Liver (tissue), 9 donors: ENCODE measurements around the gene GINS2. TPM values are rescaled to one million over a fixed set of nuclear protein-coding genes. Genes with fewer than 3 reads are reported as not detected.

Experiments
- DNase-seq: peaks from one replicate; pipeline ENCODE4 v3.0.0-alpha.2; 2017; ENCODE audit warnings: low spot score
- H3K27ac ChIP-seq, 2 donors: one replicate each; pipeline ENCODE4 v1.7.0; 2013; ENCODE audit warnings: inconsistent platforms in 2 of 2, low read length in 2 of 2, control low read depth in 1 of 2, low read depth in 1 of 2, mild to moderate bottlenecking in 1 of 2
- H3K27me3 ChIP-seq, 4 donors: one replicate each; pipeline versions ENCODE4 v1.6.1 to v1.7.0; 2013; ENCODE audit warnings: low read length in 3 of 4, inconsistent platforms in 1 of 4, mild to moderate bottlenecking in 1 of 4, moderate library complexity in 1 of 4; ENCODE audit not compliant: control insufficient read depth in 4 of 4, insufficient read depth in 4 of 4
- H3K36me3 ChIP-seq, 4 donors: one replicate each; pipeline versions ENCODE4 v1.6.1 to v1.7.0; 2013; ENCODE audit warnings: low read length in 3 of 4, mild to moderate bottlenecking in 3 of 4, low read depth in 1 of 4, moderate library complexity in 1 of 4; ENCODE audit not compliant: control insufficient read depth in 4 of 4, insufficient read depth in 3 of 4
- H3K4me1 ChIP-seq, 4 donors: one replicate each; pipeline versions ENCODE4 v1.6.1 to v1.7.0; 2013; ENCODE audit warnings: low read length in 3 of 4, mild to moderate bottlenecking in 3 of 4, moderate library complexity in 1 of 4; ENCODE audit not compliant: control insufficient read depth in 4 of 4, insufficient read depth in 4 of 4
- H3K4me3 ChIP-seq, 3 donors: one replicate each; pipeline versions ENCODE4 v1.6.1 to v1.7.0; 2013; ENCODE audit warnings: low read length in 3 of 3, control low read depth in 1 of 3, low read depth in 1 of 3, mild to moderate bottlenecking in 1 of 3
- H3K9ac ChIP-seq, 2 donors: one replicate each; pipeline ENCODE4 v1.7.0; 2013; ENCODE audit warnings: low read length in 2 of 2, mild to moderate bottlenecking in 2 of 2, moderate library complexity in 2 of 2, control low read depth in 1 of 2, low read depth in 1 of 2
- H3K9me3 ChIP-seq, 4 donors: one replicate each; pipeline versions ENCODE4 v1.6.1 to v1.7.0; 2013; ENCODE audit warnings: low read length in 3 of 4; ENCODE audit not compliant: control insufficient read depth in 4 of 4
- ATF3 ChIP-seq: IDR thresholded peaks from 2 replicates; pipeline ENCODE4 v1.6.1; 2016; ENCODE audit warnings: antibody characterized with exemption
- EGR1 ChIP-seq, 2 donors: IDR thresholded peaks; 2 replicates each; pipeline ENCODE4 v1.6.1; 2016 to 2018; ENCODE audit warnings: antibody characterized with exemption in 2 of 2, low read depth in 2 of 2
- FOXA2 ChIP-seq: IDR thresholded peaks from 2 replicates; pipeline ENCODE4 v1.6.1; 2016; ENCODE audit warnings: antibody characterized with exemption
- GABPA ChIP-seq, 2 donors: IDR thresholded peaks in 1 of 2; conservative IDR thresholded peaks in 1 of 2; 2 replicates each; pipeline ENCODE4 v1.6.1; 2016; ENCODE audit warnings: antibody characterized with exemption in 2 of 2, mild to moderate bottlenecking in 1 of 2, moderate library complexity in 1 of 2
- HNF4A ChIP-seq, 2 donors: conservative IDR thresholded peaks; 2 replicates each; pipeline ENCODE4 v1.6.1; 2016; ENCODE audit warnings: antibody characterized with exemption in 2 of 2, mild to moderate bottlenecking in 2 of 2
- HNF4G ChIP-seq: IDR thresholded peaks from 2 replicates; pipeline ENCODE4 v1.6.1; 2016; ENCODE audit warnings: antibody characterized with exemption
- MAX ChIP-seq: IDR thresholded peaks from 2 replicates; pipeline ENCODE4 v1.6.1; 2016; ENCODE audit warnings: antibody characterized with exemption
- NR2F2 ChIP-seq: IDR thresholded peaks from 2 replicates; pipeline ENCODE4 v1.6.1; 2016; ENCODE audit warnings: antibody characterized with exemption
- RAD21 ChIP-seq, 2 donors: IDR thresholded peaks; 2 replicates each; pipeline ENCODE4 v1.6.1; 2016; ENCODE audit warnings: antibody characterized with exemption in 2 of 2, mild to moderate bottlenecking in 2 of 2
- RXRA ChIP-seq, 2 donors: IDR thresholded peaks; 2 replicates each; pipeline ENCODE4 v1.6.1; 2017 to 2018; ENCODE audit warnings: antibody characterized with exemption in 2 of 2, mild to moderate bottlenecking in 1 of 2
- SP1 ChIP-seq: IDR thresholded peaks from 2 replicates; pipeline ENCODE4 v1.6.1; 2018; ENCODE audit warnings: antibody characterized with exemption, mild to moderate bottlenecking
- TAF1 ChIP-seq: conservative IDR thresholded peaks from 2 replicates; pipeline ENCODE4 v1.6.1; 2016; ENCODE audit warnings: antibody characterized with exemption, mild to moderate bottlenecking
- YY1 ChIP-seq: IDR thresholded peaks from 2 replicates; pipeline ENCODE4 v1.6.1; 2016; ENCODE audit warnings: antibody characterized with exemption, mild to moderate bottlenecking
- ZBTB33 ChIP-seq: IDR thresholded peaks from 2 replicates; pipeline ENCODE4 v1.6.1; 2016; ENCODE audit warnings: antibody characterized with exemption
- WGBS: extraction: QIAGEN DNeasy Blood & Tissue Kit; methylation state at CpG from one replicate; pipeline ENCODE4 v1.1.7; 2013; 5-methylcytosine and 5-hydroxymethylcytosine counted together
- polyA plus RNA-seq, 2 donors: library from polyadenylated mRNA; stranded (reverse) in 1 of 2; unstranded in 1 of 2; fragments of 200-250 nt in 1 of 2; fragments of >200 nt in 1 of 2; fragmentation: Nextera tagmentation in 1 of 2; extraction: Ambion mirVana in 1 of 2; gene quantifications; one replicate each; pipeline versions ENCODE4 v1.2.1 to v1.2.3, GENCODE V29; 2013 to 2015
- total RNA-seq, 2 donors: library from RNA; depleted of rRNA; stranded (reverse); fragments of >200 nt; gene quantifications; one replicate each; pipeline ENCODE4 v1.2.3, GENCODE V29; 2014
- TF ChIP-seq, protein P1 (sequence below): fragments of 150-350 bp; IDR thresholded peaks from 2 replicates; pipeline ENCODE4 v1.5.1; 2017; ENCODE audit warnings: improper control_type of control experiment, low read depth, low read length; ENCODE audit not compliant: missing input control
- TF ChIP-seq, protein P2 (sequence below): IDR thresholded peaks from 2 replicates; pipeline ENCODE4 v1.6.1; 2016; ENCODE audit warnings: antibody characterized with exemption, mild to moderate bottlenecking
- donor health status: healthy.
- donor health status: healthy.
- donor health status: healthy.
- donor health status: healthy.
- donor health status: healthy.

The GINS2 gene
- total and polyA plus RNA-seq, 4 donors: 0.17 to 9.3 (median 0.86) TPM

DNA sequence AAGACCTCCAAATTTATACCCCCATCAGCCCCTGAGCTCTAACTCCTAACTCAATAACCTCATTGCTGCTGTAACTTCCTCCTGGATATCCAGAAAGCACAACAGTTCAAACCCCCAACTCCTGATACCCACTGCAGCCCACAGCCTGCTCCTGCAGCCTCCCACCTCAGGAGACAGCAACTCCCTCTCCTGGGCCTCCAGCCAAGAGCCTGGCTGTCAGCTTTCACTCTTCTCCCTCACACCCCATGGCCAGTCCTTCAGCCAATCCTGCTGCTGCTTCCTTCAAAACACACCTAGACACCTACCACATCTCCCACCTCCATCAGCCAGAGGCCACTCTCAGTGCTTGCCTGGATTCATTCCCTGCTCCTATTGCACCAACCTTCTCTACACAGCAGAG is 5.4 kb downstream of the GINS2 start:
- Histone ChIP-seq H3K9ac (no peak overlapping the region), H3K4me3 (no peak overlapping the region), H3K27me3 (no peaks in the 10 kb centered on the region), H3K4me1 (peaks cover 3 to 21% (median 17%) of the 10 kb centered on the region in 4 donors), H3K36me3 (no peaks in the 10 kb centered on the region), H3K27ac (no peak overlapping the region), H3K9me3 (no peaks in the 10 kb centered on the region)
- no peak for DNase-seq
- no peak for TF ChIP-seq ATF3
- TF ChIP-seq MAX: no peak

DNA sequence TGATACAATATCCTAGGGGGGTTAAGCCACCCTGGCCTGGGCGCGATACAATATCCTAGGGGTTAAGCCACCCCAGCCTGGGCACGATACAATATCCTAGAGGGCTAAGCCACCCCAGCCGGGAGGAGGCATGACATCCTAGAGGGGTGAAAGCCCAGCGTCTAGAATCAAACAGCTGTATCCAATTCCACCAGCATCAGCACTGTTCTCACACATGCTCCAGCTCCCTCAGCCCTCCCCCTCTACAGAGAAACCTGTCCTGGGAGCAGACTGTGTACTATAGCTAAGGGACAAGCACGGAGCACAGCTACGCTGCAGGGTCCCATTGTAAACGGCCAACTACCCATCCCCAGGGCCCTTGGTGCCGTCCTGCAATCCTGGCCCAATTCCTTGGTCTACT is 6.2 kb downstream of the GINS2 start:
- no peak for DNase-seq
- TF ChIP-seq TAF1 (no peak), FOXA2 (no peak), EGR1 (IDR thresholded peaks at IDR 0.05; ENCODE audit: low read depth in 2 of 2) (no peak), YY1 (no peak), SP1 (no peak), GABPA (IDR thresholded peaks at IDR 0.05 in 1 of 2, conservative IDR thresholded peaks at IDR 0.05 in 1 of 2) (no peak), RXRA (IDR thresholded peaks at IDR 0.05) (no peak), MAX (no peak), HNF4G (no peak), HNF4A (conservative IDR thresholded peaks at IDR 0.05) (no peak), ZBTB33 (no peak)
- Histone ChIP-seq H3K9ac (no peak overlapping the region), H3K27me3 (no peaks in the 10 kb centered on the region), H3K4me3 (no peak overlapping the region), H3K4me1 (peaks cover 3 to 19% (median 16%) of the 10 kb centered on the region in 4 donors), H3K36me3 (peaks cover 0 to 2% (median 0%) of the 10 kb centered on the region in 4 donors), H3K9me3 (no peaks in the 10 kb centered on the region), H3K27ac (no peak overlapping the region)
- WGBS: 96% methylated on average over 9 of the region's 9 CpGs

- peaks cover 3 to 19% (median 16%) of the 10 kb centered on the region in 4 donors for H3K4me1 ChIP-seq
- H3K4me3 ChIP-seq: no peak overlapping the region
- DNase-seq: no peak
- H3K27ac ChIP-seq: peak overlapping the region; percentile 63 to 69
- peaks cover 0 to 3% (median 0%) of the 10 kb centered on the region in 4 donors for H3K36me3 ChIP-seq
- H3K9ac ChIP-seq: no peak overlapping the region
- WGBS: 51% methylated on average over 8 of the region's 8 CpGs
- no peaks in the 10 kb centered on the region for H3K9me3 ChIP-seq
- H3K27me3 ChIP-seq: no peaks in the 10 kb centered on the region
- peak in 1 of 2 donors; percentile 33 for TF ChIP-seq RAD21 (IDR thresholded peaks at IDR 0.05)
- TF ChIP-seq GABPA (IDR thresholded peaks at IDR 0.05 in 1 of 2, conservative IDR thresholded peaks at IDR 0.05 in 1 of 2): no peak
- TF ChIP-seq MAX: peak; percentile 78
- TF ChIP-seq YY1: peak; percentile 65
- peak; percentile 98 to 99 for TF ChIP-seq RXRA (IDR thresholded peaks at IDR 0.05)
- TF ChIP-seq HNF4A (conservative IDR thresholded peaks at IDR 0.05): peak; percentile 51 to 76
- TF ChIP-seq HNF4G: peak; percentile 24
- TF ChIP-seq, protein P1, sequence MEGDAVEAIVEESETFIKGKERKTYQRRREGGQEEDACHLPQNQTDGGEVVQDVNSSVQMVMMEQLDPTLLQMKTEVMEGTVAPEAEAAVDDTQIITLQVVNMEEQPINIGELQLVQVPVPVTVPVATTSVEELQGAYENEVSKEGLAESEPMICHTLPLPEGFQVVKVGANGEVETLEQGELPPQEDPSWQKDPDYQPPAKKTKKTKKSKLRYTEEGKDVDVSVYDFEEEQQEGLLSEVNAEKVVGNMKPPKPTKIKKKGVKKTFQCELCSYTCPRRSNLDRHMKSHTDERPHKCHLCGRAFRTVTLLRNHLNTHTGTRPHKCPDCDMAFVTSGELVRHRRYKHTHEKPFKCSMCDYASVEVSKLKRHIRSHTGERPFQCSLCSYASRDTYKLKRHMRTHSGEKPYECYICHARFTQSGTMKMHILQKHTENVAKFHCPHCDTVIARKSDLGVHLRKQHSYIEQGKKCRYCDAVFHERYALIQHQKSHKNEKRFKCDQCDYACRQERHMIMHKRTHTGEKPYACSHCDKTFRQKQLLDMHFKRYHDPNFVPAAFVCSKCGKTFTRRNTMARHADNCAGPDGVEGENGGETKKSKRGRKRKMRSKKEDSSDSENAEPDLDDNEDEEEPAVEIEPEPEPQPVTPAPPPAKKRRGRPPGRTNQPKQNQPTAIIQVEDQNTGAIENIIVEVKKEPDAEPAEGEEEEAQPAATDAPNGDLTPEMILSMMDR: no peak
- TF ChIP-seq FOXA2: peak; percentile 83
- TF ChIP-seq ATF3: no peak
- TF ChIP-seq NR2F2: no peak
- TF ChIP-seq, protein P2, sequence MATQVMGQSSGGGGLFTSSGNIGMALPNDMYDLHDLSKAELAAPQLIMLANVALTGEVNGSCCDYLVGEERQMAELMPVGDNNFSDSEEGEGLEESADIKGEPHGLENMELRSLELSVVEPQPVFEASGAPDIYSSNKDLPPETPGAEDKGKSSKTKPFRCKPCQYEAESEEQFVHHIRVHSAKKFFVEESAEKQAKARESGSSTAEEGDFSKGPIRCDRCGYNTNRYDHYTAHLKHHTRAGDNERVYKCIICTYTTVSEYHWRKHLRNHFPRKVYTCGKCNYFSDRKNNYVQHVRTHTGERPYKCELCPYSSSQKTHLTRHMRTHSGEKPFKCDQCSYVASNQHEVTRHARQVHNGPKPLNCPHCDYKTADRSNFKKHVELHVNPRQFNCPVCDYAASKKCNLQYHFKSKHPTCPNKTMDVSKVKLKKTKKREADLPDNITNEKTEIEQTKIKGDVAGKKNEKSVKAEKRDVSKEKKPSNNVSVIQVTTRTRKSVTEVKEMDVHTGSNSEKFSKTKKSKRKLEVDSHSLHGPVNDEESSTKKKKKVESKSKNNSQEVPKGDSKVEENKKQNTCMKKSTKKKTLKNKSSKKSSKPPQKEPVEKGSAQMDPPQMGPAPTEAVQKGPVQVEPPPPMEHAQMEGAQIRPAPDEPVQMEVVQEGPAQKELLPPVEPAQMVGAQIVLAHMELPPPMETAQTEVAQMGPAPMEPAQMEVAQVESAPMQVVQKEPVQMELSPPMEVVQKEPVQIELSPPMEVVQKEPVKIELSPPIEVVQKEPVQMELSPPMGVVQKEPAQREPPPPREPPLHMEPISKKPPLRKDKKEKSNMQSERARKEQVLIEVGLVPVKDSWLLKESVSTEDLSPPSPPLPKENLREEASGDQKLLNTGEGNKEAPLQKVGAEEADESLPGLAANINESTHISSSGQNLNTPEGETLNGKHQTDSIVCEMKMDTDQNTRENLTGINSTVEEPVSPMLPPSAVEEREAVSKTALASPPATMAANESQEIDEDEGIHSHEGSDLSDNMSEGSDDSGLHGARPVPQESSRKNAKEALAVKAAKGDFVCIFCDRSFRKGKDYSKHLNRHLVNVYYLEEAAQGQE: peak; percentile 45
These were observed 7.5 kb downstream of the GINS2 start for GRCh38 chr16:85681255-85681654.
